ENCODE results near the gene FXYD3.
"Not testable (repeated sequence)": the region's sequence is repeated elsewhere in the genome, so short reads cannot be mapped to it uniquely, and the experiment has no call there.

Gene FXYD3

GRCh38 chr19:35086455-35086854 is 29.2 kb upstream of the FXYD3 start:
- DNase-seq (ENCODE audit: low read depth) = no peak

- no peak for DNase-seq (ENCODE audit: low read depth)
Observed at GRCh38 chr19:35087393-35087792, 28.2 kb upstream of the FXYD3 start.

- DNase-seq (ENCODE audit: low read depth) = peak; percentile 78
Observed at GRCh38 chr19:35088131-35088913, 27.3 kb upstream of the FXYD3 start.

GRCh38 chr19:35089554-35089953 is 26.1 kb upstream of the FXYD3 start:
- DNase-seq (ENCODE audit: low read depth) = no peak

GRCh38 chr19:35090160-35090505 is 25.5 kb upstream of the FXYD3 start:
- no peak for DNase-seq (ENCODE audit: low read depth)

GRCh38 chr19:35090506-35091214 is 25.0 kb upstream of the FXYD3 start:
- DNase-seq (ENCODE audit: low read depth) = peak; percentile 50

GRCh38 chr19:35093430-35093829 is 22.2 kb upstream of the FXYD3 start:
- no peak for DNase-seq (ENCODE audit: low read depth)

- no peak for DNase-seq (ENCODE audit: low read depth)
Observed at GRCh38 chr19:35093941-35094647, 21.5 kb upstream of the FXYD3 start.

- no peak for DNase-seq (ENCODE audit: low read depth)
Observed at GRCh38 chr19:35094656-35095055, 21.0 kb upstream of the FXYD3 start.

- DNase-seq (ENCODE audit: low read depth) = no peak
Observed at GRCh38 chr19:35095667-35096368, 19.8 kb upstream of the FXYD3 start.

GRCh38 chr19:35098413-35099049 is 17.1 kb upstream of the FXYD3 start:
- DNase-seq (ENCODE audit: low read depth) = no peak

GRCh38 chr19:35099155-35099896 is 16.3 kb upstream of the FXYD3 start:
- no peak for DNase-seq (ENCODE audit: low read depth)

GRCh38 chr19:35099897-35100275 is 15.7 kb upstream of the FXYD3 start:
- DNase-seq (ENCODE audit: low read depth) = no peak

GRCh38 chr19:35100588-35101533 is 14.8 kb upstream of the FXYD3 start:
- no peak for DNase-seq (ENCODE audit: low read depth)

GRCh38 chr19:35101949-35102348 is 13.7 kb upstream of the FXYD3 start:
- not testable (repeated sequence) for DNase-seq (ENCODE audit: low read depth)

- not testable (repeated sequence) for DNase-seq (ENCODE audit: low read depth)
Observed at GRCh38 chr19:35103614-35104013, 12.0 kb upstream of the FXYD3 start.

GRCh38 chr19:35104361-35104760 is 11.3 kb upstream of the FXYD3 start:
- no peak for DNase-seq (ENCODE audit: low read depth)

GRCh38 chr19:35105047-35105410 is 10.6 kb upstream of the FXYD3 start:
- DNase-seq (ENCODE audit: low read depth) = no peak

- no peak for DNase-seq (ENCODE audit: low read depth)
Observed at GRCh38 chr19:35105411-35106290, 10.0 kb upstream of the FXYD3 start.

All from iris pigment epithelial cell (primary cell).